Motor neuron (in vitro differentiated cells): ENCODE measurements around the gene SLC17A9. TPM values are rescaled to one million over a fixed set of nuclear protein-coding genes. Genes with fewer than 3 reads are reported as not detected.

ENCODE experiments used
- ATAC-seq, 8 experiments: fragments of 200-7000 bp; cut with Tn5 transposase; replicated peaks in 6 of 8; 2 replicates each; pipeline ENCODE4 v1.8.0; 2021; ENCODE audit warnings: mild to moderate bottlenecking in 8 of 8, moderate library complexity in 8 of 8
- H3K27ac ChIP-seq, 2 donors: fragments of 250-450 bp; sonication (Bioruptor Pico); 2 replicates each; pipeline ENCODE4 v1.9.0; 2021; ENCODE audit warnings: antibody characterized with exemption in 2 of 2, mild to moderate bottlenecking in 2 of 2, moderate library complexity in 1 of 2
- H3K4me1 ChIP-seq, 2 donors: fragments of 250-450 bp; sonication (Bioruptor Pico); replicated peaks in 1 of 2; 2 replicates each; pipeline ENCODE4 v1.6.1; 2021; ENCODE audit warnings: antibody characterized with exemption in 2 of 2, mild to moderate bottlenecking in 2 of 2, moderate library complexity in 1 of 2
- H3K4me3 ChIP-seq, 5 donors: fragments of 250-450 bp; sonication (Bioruptor Pico); 2 replicates each; pipeline ENCODE4 v1.9.0; 2021; ENCODE audit warnings: antibody characterized with exemption in 5 of 5, mild to moderate bottlenecking in 5 of 5, moderate library complexity in 4 of 5
- WGBS, 10 experiments: fragments of 450-650 bp; shearing (Covaris generic); methylation state at CpG; one replicate each; pipeline ENCODE4 v1.0.0; 2022; 5-methylcytosine and 5-hydroxymethylcytosine counted together
- in situ Hi-C, 9 experiments: fragments of 400-800 bp; cut with MboI; loops; one replicate each; pipeline ENCODE4 v1.15.0; 2021; ENCODE audit warnings: low sequenced_read_pairs in 9 of 9, low pct_unique_long_range_greater_than_20kb in 2 of 9; ENCODE audit not compliant: unreplicated experiment in 9 of 9
- total RNA-seq, 8 experiments: library from RNA; unstranded; fragments of 300-600 nt; gene quantifications; 2 replicates each; pipeline versions ENCODE4 v1.2.3 to v1.2.4, GENCODE V29; 2022

SLC17A9 gene
- total RNA-seq, 8 experiments from 2014 or later: 0.13 to 18.0 (median 1.00) TPM; not detected in 1

DNA sequence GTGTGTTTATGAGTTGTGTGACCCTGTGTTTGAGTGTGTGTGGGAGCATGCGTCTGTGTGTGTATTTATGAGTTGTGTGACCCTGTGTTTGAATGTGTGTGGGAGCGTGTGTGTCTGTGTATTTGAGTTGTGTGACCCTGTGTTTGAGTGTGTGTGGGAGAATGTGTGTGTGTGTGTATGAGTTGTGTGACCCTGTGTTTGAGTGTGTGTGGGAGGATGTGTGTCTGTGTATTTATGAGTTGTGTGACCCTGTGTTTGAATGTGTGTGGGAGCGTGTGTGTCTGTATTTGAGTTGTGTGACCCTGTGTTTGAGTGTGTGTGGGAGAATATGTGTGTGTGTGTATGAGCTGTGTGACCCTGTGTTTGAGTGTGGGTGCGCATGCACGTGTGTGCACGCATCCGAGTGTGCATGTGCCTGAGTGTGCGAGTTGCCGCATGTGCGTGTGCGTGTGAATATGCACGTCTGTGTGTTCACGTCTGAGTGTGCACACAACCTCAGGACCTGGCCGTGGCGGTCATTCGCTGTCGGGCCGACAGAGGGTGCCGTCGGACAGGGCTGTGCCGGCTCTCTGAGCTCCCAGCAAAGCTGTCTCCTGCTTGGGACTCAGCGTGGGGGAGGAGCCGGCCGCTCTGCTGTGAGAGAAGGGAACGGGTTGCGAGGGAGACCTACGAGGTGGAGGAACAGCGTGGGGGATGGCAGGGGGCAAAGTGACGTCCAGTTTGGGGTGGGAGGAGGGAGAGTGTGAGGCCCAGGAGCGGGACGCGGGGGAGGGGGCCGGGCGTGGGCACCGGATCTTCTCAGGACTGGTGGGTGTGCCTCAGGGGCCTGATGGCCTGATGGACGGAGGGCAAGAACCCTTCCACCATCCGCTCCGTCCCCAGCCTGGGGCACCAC, 19.7 kb downstream of the SLC17A9 start:
- in situ Hi-C loops: no loop called here
- 0 to 40% (median 2%) methylated on average over 1 to 12 of the region's 38 CpGs; no CpG with 5 or more reads in 5 of the 10 experiments for WGBS, 10 experiments
- H3K27ac ChIP-seq: no peak overlapping the region
- H3K4me3 ChIP-seq: peak overlapping the region in 1 of 5 donors; percentile 7
- peak; percentile 90 to 95 (median 94) for ATAC-seq
- peaks cover 0 to 7% of the 10 kb centered on the region in 2 donors for H3K4me1 ChIP-seq

DNA sequence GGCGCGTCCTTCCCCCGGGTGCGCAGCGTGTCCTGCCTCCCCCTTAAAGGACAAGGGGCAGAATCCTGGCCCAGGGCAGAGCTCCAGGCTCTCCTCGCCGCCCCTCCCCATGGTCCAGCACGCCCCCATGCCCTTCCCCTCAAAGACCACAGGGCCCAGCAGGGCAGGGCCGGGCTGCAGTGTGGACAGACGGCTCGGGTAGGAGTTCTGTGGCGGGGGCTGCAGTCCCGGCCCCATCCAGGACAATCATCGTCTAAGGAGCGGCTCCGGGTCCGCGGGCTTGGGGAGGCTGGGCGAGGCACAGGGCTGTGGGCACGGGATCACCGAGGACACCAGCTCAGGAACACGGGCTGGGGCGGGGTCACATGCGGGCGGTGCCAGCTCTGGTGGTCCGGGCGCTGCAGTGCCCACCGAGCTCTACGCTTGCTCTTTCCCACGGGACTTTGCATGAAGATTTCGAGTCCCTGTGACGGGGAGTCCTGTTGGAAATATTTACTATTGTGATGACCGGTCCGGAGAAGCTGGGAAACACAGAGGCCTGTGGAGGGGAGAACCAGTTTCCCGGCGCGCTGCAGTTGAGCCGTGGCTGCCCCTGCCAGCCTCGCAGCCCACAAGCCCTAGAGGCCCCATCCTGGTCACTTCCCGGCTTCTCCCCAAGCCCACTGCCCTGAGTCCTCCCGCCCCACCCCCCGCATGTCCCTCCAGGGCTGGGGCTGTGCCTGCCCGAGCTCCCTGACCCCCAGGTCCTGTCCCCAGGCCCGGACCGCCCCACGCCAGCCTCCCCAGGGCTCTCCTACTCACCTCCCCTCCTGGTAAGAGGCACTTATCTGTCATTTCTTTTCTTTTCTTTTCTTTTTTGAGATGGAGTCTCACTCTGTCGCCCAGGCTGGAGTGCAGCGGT, 20.6 kb downstream of the SLC17A9 start:
- Histone ChIP-seq H3K27ac (no peak overlapping the region), H3K4me1 (peaks cover 2 to 7% of the 10 kb centered on the region in 2 donors), H3K4me3 (no peak overlapping the region)
- in situ Hi-C loops: no loop called here
- 0% methylated on average over 4 of the region's 48 CpGs; no CpG with 5 or more reads in 9 of the 10 experiments for WGBS, 10 experiments
- no peak for ATAC-seq

DNA sequence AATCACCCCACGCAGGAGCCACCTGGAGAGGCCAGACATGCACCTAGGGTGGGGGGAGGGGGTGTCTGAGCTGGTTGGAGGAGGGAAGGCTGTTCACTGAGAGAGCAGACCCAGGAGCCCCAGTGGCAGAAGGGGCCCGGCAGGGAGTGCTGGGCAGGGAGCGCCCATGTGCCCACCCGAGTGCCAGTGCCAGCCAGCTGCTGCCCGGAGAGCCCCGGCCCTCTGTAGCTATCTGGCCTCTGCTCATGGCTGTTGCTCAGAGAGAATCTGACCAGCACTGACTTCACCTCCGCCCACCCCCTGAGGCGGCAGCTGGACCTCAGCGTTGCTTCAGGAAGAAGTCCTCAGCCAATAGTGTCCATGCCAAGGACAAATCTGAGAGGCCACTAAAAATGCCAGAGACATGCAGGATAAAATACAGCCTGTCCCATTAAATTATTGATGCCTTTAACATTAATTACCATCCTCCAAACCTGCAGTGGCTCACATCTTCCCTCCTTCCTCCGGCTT, 22.8 kb downstream of the SLC17A9 start:
- Histone ChIP-seq H3K4me1 (peaks cover 17 to 22% of the 10 kb centered on the region in 2 donors), H3K27ac (no peak overlapping the region), H3K4me3 (no peak overlapping the region)
- WGBS, 10 experiments: 40 to 65% (median 59%) methylated on average over 2 to 4 of the region's 10 CpGs; no CpG with 5 or more reads in 6 of the 10 experiments
- ATAC-seq: peak in 1 of 8 experiments; percentile 6
- in situ Hi-C loops: no loop called here

DNA sequence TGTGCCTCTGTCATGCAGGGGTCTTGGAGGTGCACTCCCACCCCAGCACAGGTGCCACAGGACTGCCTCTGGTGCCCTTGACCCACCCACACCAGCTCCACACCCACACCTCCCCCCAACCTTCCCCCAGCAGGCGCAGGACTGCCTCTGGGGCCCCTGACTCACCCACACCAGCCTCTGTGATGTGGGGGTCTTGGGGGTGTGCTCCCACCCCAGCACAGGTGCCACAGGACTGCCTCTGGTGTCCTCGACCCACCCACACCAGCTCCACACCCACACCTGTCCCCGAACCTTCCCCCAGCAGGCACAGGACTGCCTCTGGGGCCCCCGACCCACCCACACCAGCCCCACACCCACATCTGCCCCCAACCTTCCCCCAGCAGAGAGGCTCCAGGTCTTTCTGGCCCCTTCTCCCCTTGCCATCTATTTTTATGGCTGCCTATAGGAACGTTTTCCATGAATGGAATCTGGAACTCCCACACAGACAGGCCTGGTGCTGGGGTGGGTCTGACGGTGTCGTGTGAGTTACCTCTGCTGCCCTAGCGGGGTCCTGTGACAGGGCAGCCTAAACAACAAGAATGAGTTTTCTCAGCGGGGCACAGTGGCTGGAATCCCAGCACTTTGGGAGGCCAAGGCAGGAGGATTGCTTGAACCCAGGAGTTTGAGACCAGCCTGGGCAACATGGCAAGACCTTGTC, 23.5 kb downstream of the SLC17A9 start:
- Histone ChIP-seq H3K4me3 (no peak overlapping the region), H3K4me1 (peaks cover 23 to 29% of the 10 kb centered on the region in 2 donors), H3K27ac (no peak overlapping the region)
- in situ Hi-C loops: no loop called here
- ATAC-seq: no peak
- 20 to 100% (median 60%) methylated on average over 1 to 4 of the region's 9 CpGs; no CpG with 5 or more reads in 3 of the 10 experiments for whole genome bisulfite sequencing, 10 experiments

DNA sequence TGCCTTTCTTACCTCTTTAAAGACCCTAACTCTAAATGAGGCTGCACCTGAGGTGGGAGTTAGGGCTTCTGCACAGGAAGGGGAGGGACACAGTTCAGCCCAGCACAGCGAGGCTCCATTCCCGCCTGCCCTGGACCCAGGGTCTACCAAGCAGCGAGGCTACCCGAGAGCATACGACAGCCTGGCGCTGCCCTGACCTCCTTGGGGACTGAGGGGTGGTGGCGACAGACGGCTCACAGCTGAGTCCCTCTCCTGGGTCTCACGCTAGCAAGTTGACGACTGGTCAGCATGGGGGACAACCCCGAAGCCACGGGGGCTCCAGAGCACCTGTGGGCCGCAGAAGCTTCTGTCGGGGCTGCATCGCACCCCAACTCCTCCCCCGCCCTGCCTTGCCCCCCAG, 24.4 kb downstream of the SLC17A9 start:
- Histone ChIP-seq H3K4me3 (no peak overlapping the region), H3K27ac (no peak overlapping the region), H3K4me1 (peaks cover 30 to 34% of the 10 kb centered on the region in 2 donors)
- 76 to 100% (median 100%) methylated on average over 1 to 4 of the region's 16 CpGs; no CpG with 5 or more reads in 7 of the 10 experiments for WGBS, 10 experiments
- no peak for ATAC-seq
- in situ Hi-C loops: no loop called here

DNA sequence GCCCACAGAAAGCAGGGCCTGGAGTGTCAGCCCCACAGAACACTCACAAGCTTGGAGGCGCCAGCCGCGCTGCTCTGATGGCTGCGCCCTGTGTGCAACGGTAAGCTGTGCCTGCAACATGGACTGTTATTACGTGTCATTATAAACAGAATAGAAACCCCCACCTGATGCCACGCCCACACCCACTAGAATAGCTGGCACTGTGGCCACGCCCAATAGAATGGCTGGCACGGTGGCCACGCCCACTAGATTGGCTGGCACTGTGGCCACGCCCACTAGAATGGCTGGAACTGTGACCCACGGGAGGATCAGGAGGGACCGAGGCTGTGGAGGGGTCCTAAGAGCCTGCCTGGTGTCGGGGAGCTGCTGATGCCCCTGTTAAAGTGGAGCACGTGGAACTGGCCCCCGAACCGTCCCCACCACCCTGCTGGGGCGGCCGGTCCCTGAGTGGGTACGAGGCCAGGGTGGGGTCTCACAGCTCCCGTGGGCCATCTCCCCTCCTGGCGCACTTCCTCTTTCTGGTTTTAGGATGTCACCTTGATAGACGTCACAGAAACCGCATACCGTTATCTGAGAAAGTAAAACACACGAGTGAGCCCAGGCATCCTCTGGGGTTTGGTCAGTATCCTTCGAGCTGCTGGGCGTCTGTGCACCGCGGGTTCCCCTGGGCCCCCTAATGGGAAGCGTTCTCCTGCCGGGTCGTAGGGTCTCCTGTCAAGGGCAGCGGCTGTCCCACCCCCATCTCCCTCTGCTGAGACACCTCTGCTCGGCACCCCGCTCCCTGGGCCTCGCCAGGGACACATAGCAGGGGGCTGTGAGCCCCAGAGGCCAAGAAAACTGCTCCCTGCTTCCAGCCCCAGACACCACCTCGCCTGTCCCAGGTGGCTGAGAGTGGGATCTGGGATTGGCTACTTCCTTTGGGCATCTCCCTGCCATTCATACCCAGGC, 25.4 kb downstream of the SLC17A9 start:
- ATAC-seq: no peak
- no peak overlapping the region for H3K4me3 ChIP-seq
- 50 to 90% (median 83%) methylated on average over 1 to 11 of the region's 38 CpGs; no CpG with 5 or more reads in 3 of the 10 experiments for WGBS, 10 experiments
- H3K27ac ChIP-seq: no peak overlapping the region
- peaks cover 38 to 40% of the 10 kb centered on the region in 2 donors for H3K4me1 ChIP-seq
- in situ Hi-C loops: no loop called here

DNA sequence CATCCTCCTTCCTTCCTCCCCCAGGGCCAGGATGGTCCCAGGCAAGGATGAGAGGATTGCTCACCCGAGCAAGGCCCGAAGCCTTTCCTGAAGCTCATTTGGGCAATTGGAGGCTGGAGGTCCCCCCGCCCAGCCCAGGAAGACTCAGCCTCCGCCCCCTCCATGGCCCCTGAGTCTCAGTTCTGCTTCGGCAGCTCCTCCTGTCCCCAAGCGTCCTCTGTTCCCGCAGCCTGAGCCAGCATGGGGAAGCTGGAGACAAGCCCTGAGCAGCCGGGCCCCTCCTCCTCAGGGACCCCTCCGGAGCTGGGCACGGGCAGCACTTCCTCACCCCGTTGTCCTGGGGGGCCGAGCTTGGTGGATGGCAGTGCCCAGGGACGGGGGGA, 26.0 kb downstream of the SLC17A9 start:
- in situ Hi-C loops: no loop called here
- no CpG with 5 or more reads among the region's 13 CpGs for WGBS, 10 experiments

DNA sequence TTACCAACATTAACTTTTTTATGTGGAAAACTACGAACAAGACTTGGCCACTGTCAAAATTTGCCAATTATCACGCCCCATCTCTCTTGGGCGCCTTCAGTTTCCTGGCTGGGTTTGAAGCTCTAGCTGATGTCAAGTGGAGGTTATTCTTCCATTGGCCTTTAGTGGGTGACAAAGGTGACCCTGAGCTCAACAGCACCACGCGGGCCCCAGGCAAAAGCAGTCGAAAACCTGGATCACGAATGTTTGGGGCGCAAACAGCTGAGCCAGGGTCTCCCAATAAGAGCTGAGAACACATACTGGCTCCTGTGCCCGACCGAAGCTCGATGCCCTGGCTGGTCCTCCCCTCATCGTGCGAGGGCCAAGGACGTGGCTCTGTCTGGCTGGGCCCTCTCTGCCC, 26.8 kb downstream of the SLC17A9 start:
- Histone ChIP-seq H3K27ac (no peak overlapping the region), H3K4me3 (no peak overlapping the region), H3K4me1 (peaks cover 43 to 48% of the 10 kb centered on the region in 2 donors)
- WGBS, 10 experiments: 60 to 100% (median 92%) methylated on average over 2 to 8 of the region's 14 CpGs; no CpG with 5 or more reads in 1 of the 10 experiments
- in situ Hi-C loops: no loop called here
- ATAC-seq: no peak

More for the DNA sequence above, 26.0 kb downstream of the SLC17A9 start:
- ATAC-seq: no peak
- Histone ChIP-seq H3K4me1 (peaks cover 38 to 40% of the 10 kb centered on the region in 2 donors), H3K27ac (no peak overlapping the region), H3K4me3 (no peak overlapping the region)

DNA sequence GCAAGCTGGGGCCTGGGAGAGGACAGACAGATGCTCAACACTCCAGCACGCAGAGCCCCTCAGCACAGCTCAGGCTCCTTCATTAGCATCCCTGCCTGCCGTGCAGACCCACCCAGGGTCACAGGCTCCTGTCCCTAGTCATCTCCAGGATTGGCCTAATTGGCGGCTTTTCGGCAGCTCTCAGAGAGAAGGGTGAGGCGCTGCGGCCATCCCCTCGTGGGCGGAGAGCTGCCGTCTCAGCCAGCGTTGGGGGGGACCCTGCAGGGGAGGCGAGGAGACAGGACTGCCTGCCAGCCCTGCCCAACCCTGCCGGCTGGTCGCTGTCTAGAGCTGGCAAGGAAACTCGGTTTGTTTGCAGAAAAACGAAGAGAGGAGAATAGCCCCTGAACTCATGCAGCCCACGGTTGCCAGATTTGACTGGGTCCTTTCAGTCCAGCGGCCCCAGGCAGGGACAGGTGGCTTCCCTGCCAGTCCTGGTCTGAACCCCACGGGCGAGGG, 27.4 kb downstream of the SLC17A9 start:
- ATAC-seq: peak in 6 of 8 experiments; percentile 13 to 41 (median 27)
- no peak overlapping the region for H3K27ac ChIP-seq
- 0 to 70% (median 5%) methylated on average over 1 to 6 of the region's 19 CpGs; no CpG with 5 or more reads in 2 of the 10 experiments for WGBS, 10 experiments
- H3K4me3 ChIP-seq: no peak overlapping the region
- H3K4me1 ChIP-seq: peaks cover 49 to 52% of the 10 kb centered on the region in 2 donors
- in situ Hi-C loops: no loop called here

DNA sequence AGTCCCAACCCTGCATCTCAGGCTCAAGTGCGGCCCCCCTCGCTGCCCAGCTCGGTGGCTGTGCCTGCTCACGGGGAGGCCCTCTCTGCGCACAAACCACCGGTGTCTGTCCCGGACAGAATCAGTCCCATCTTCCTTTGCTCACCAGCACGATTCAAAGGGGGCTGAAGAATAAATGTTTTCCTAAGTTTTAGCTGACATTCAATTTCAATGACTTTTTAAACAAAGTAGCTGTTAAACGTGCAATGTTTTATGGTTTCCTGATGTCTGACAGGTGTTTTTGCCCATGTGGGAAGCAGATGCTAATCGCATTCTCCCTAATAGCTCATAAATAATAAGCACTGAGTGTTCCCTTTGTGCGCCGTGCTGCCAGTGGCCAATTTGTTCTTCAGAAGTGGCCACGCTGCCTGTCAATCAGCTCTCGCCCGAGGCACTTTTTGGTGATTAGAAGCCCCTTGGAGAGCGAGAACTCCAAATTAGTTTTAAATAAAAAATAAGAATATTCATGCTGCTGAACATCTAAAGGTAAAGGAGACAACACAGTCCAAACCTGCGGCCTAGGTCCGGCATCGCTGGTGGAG, 28.0 kb downstream of the SLC17A9 start:
- peak in 2 of 8 experiments; percentile 1 to 14 for ATAC-seq
- H3K4me1 ChIP-seq: peaks cover 55 to 57% of the 10 kb centered on the region in 2 donors
- 2 to 53% (median 35%) methylated on average over 5 to 13 of the region's 19 CpGs; no CpG with 5 or more reads in 2 of the 10 experiments for WGBS, 10 experiments
- H3K27ac ChIP-seq: no peak overlapping the region
- in situ Hi-C loops: no loop called here
- H3K4me3 ChIP-seq: no peak overlapping the region

DNA sequence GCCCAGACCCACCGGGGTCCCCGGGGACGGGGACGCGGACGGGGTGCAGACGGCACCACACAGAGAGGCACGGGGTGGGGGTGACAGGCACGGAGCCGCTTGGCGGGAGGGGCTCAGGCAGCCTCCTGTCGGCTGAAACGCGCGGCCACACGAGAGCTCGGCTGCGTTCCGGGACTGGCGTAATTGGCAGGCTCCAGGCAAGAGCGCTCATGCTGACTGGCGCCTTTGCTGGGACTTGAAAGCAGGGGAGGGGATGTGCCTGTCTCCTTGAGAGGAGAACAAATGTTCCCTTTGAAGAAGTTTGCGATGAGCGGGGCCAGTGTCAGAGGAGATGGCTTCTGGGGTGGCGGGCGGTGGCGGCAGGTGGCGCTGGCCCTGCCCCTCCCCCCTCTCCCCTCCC, 28.5 kb downstream of the SLC17A9 start:
- ATAC-seq: peak in 1 of 8 experiments; percentile 60
- in situ Hi-C loops: no loop called here
- H3K4me3 ChIP-seq: no peak overlapping the region
- WGBS, 10 experiments: 0 to 100% methylated on average over 1 of the region's 28 CpGs; no CpG with 5 or more reads in 8 of the 10 experiments
- H3K4me1 ChIP-seq: peaks cover 60 to 62% of the 10 kb centered on the region in 2 donors
- H3K27ac ChIP-seq: no peak overlapping the region
